ENCODE data around the gene TCFL5.

DNA sequence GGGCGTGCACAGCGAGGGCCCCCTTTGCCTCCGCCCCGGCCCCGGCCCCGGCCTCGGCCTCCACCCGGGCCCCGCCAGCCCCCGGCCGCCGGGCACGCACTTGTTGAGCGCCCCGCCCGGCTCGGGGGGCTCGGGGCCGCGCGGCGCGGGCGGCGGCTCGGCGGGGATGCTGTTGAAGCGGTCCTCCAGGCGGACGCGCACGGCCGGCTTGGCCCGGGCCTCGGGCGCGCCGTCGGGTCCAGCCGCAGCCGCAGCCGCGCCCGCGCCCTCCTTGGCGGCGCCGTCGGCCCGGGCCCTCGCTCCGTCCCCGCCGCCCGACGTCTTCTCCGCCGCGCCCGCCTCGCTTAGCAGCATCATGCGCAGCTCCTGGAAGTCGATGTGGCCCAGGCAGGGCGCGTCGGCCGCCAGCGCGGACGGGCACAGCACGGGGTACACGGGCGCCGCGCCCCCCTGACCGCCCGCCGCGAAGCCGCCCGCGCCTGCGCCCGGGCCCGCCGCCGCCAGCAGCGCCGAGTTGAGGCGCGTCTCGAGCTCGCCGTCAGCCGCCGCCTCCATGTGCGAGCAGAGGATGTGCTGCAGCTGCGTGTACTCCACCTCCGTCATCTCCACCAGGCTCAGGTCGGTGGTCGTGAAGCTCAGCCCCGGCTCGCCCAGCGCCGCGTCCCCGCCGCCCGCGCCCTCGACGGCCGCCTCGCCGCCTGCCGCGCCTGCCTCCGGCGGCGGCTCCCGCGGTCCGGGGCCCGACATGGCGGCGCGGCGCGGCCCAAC, 514 bp downstream of the TCFL5 start:
- TF ChIP-seq, protein P1, sequence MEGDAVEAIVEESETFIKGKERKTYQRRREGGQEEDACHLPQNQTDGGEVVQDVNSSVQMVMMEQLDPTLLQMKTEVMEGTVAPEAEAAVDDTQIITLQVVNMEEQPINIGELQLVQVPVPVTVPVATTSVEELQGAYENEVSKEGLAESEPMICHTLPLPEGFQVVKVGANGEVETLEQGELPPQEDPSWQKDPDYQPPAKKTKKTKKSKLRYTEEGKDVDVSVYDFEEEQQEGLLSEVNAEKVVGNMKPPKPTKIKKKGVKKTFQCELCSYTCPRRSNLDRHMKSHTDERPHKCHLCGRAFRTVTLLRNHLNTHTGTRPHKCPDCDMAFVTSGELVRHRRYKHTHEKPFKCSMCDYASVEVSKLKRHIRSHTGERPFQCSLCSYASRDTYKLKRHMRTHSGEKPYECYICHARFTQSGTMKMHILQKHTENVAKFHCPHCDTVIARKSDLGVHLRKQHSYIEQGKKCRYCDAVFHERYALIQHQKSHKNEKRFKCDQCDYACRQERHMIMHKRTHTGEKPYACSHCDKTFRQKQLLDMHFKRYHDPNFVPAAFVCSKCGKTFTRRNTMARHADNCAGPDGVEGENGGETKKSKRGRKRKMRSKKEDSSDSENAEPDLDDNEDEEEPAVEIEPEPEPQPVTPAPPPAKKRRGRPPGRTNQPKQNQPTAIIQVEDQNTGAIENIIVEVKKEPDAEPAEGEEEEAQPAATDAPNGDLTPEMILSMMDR (IDR thresholded peaks at IDR 0.05; ENCODE audit: low read length): no peak
- no peak for TF ChIP-seq EZH2phosphoT487 (IDR thresholded peaks at IDR 0.05; ENCODE audit: low read length)
- no peak for TF ChIP-seq EZH2 (optimal IDR thresholded peaks at IDR 0.05; ENCODE audit: low read depth, low read length)
